WTC11 (cell line): ENCODE results near the gene NHLRC2. TPM values are rescaled to one million over a fixed set of nuclear protein-coding genes. Genes with fewer than 3 reads are reported as not detected.

Experiments used
- ATAC-seq: fragments of 200-7000 bp; cut with Tn5 transposase; 2 replicates; pipeline ENCODE4 v1.10.0; 2021; ENCODE audit warnings: mild to moderate bottlenecking, moderate library complexity
- CTCF ChIA-PET: fragments of 300-600 bp; sonication (Branson Sonifier 250); formaldehyde crosslinking; loops from one replicate; lab custom pipeline; 2021; ENCODE audit warnings: antibody characterized with exemption; lab: Charles Lee
- POLR2A ChIA-PET: fragments of 350-600 bp; sonication (Branson Sonifier 250); formaldehyde crosslinking; loops from one replicate; lab custom pipeline; 2021; ENCODE audit warnings: antibody characterized with exemption; lab: Charles Lee
- DNase-seq: peaks from one replicate; pipeline ENCODE4 v3.0.0; 2021; ENCODE audit warnings: low spot score
- H3K27ac Mint-ChIP-seq: 2 replicates; pipeline ENCODE4 v1.8.0; 2021; ENCODE audit warnings: mixed read lengths
- H3K27me3 Mint-ChIP-seq: 2 replicates; pipeline ENCODE4 v1.8.0; 2021; ENCODE audit warnings: low read depth, mild to moderate bottlenecking, moderate library complexity, mixed read lengths
- H3K36me3 Mint-ChIP-seq: 2 replicates; pipeline ENCODE4 v1.8.0; 2021; ENCODE audit warnings: mixed read lengths
- H3K4me1 Mint-ChIP-seq: 2 replicates; pipeline ENCODE4 v1.8.0; 2022; ENCODE audit warnings: mixed read lengths
- H3K4me3 Mint-ChIP-seq: 2 replicates; pipeline ENCODE4 v1.8.0; 2021; ENCODE audit warnings: mild to moderate bottlenecking, moderate library complexity, mixed read lengths
- H3K9me3 Mint-ChIP-seq: 2 replicates; pipeline ENCODE4 v1.8.0; 2021; ENCODE audit warnings: mixed read lengths
- GRHL2 ChIP-seq: fragments of 250-450 bp; sonication (Bioruptor Pico); IDR thresholded peaks from 2 replicates; pipeline ENCODE4 v1.8.0; 2022; ENCODE audit warnings: mild to moderate bottlenecking, moderate library complexity; ENCODE audit not compliant: insufficient replicate concordance, severe bottlenecking
- HMGA2 ChIP-seq: fragments of 250-450 bp; sonication (Bioruptor Pico); IDR thresholded peaks from 2 replicates; pipeline ENCODE4 v1.4.0; 2021; ENCODE audit warnings: mild to moderate bottlenecking, moderate library complexity
- KAT7 ChIP-seq: sonication (generic); formaldehyde crosslinking; IDR thresholded peaks from 2 replicates; pipeline ENCODE4 v1.8.1; 2023; ENCODE audit warnings: missing genetic modification reagents, mild to moderate bottlenecking, borderline replicate concordance
- NFYB ChIP-seq: sonication (generic); formaldehyde crosslinking; conservative IDR thresholded peaks from 2 replicates; pipeline ENCODE4 v1.8.0; 2022; ENCODE audit warnings: low read depth, missing genetic modification reagents
- RELA ChIP-seq: sonication (generic); formaldehyde crosslinking; IDR thresholded peaks from 2 replicates; pipeline ENCODE4 v1.8.1; 2022; ENCODE audit warnings: missing genetic modification reagents, mild to moderate bottlenecking, borderline replicate concordance
- SMAD4 ChIP-seq: sonication (generic); formaldehyde crosslinking; IDR thresholded peaks from 2 replicates; pipeline ENCODE4 v1.8.0; 2022; ENCODE audit warnings: mild to moderate bottlenecking, missing genetic modification reagents
- total RNA-seq: library from RNA; stranded (reverse); gene quantifications from 3 replicates; pipeline ENCODE4 v1.2.3, GENCODE V29; 2021
- TF ChIP-seq, protein P1 (sequence below): fragments of 250-450 bp; sonication (Bioruptor Pico); conservative IDR thresholded peaks from 2 replicates; pipeline ENCODE4 v1.9.0; 2021; ENCODE audit warnings: mild to moderate bottlenecking
- TF ChIP-seq, protein P2 (sequence below): fragments of 250-450 bp; sonication (Bioruptor Pico); IDR thresholded peaks from 2 replicates; pipeline ENCODE4 v2.1.2; 2022; ENCODE audit warnings: mild to moderate bottlenecking, moderate library complexity
- TF ChIP-seq, protein P3 (sequence below): sonication (generic); formaldehyde crosslinking; IDR thresholded peaks from 2 replicates; pipeline ENCODE4 v1.8.1; 2023; ENCODE audit warnings: mild to moderate bottlenecking, missing genetic modification reagents, moderate library complexity
- TF ChIP-seq, protein P4 (sequence below): sonication (generic); formaldehyde crosslinking; IDR thresholded peaks from 2 replicates; pipeline ENCODE4 v1.8.1; 2023; ENCODE audit warnings: mild to moderate bottlenecking, missing genetic modification reagents
- TF ChIP-seq, protein P5 (sequence below): sonication (generic); formaldehyde crosslinking; IDR thresholded peaks from 2 replicates; pipeline ENCODE4 v1.8.1; 2022; ENCODE audit warnings: low read depth, missing genetic modification reagents, borderline replicate concordance
- TF ChIP-seq, protein P6 (sequence below): sonication (generic); formaldehyde crosslinking; IDR thresholded peaks from 2 replicates; pipeline ENCODE4 v1.8.1; 2023; ENCODE audit warnings: mild to moderate bottlenecking, missing genetic modification reagents
- TF ChIP-seq, protein P7 (sequence below): sonication (generic); formaldehyde crosslinking; IDR thresholded peaks from 2 replicates; pipeline ENCODE4 v1.8.0; 2023; ENCODE audit warnings: missing genetic modification reagents
- TF ChIP-seq, protein P8 (sequence below): sonication (generic); formaldehyde crosslinking; IDR thresholded peaks from 2 replicates; pipeline ENCODE4 v1.8.1; 2023; ENCODE audit warnings: mild to moderate bottlenecking, missing genetic modification reagents, borderline replicate concordance
- TF ChIP-seq, protein P9 (sequence below): fragments of 250-450 bp; sonication (Bioruptor Pico); IDR thresholded peaks from 2 replicates; pipeline ENCODE4 v1.9.0; 2021; ENCODE audit warnings: moderate library complexity, mild to moderate bottlenecking, inconsistent platforms, borderline replicate concordance
- TF ChIP-seq, protein P10 (sequence below): sonication (generic); formaldehyde crosslinking; IDR thresholded peaks from 2 replicates; pipeline ENCODE4 v1.8.1; 2022; ENCODE audit warnings: missing genetic modification reagents, borderline replicate concordance
- TF ChIP-seq, protein P11 (sequence below): sonication (generic); formaldehyde crosslinking; IDR thresholded peaks from 2 replicates; pipeline ENCODE4 v1.8.1; 2022; ENCODE audit warnings: mild to moderate bottlenecking, missing genetic modification reagents, moderate library complexity, borderline replicate concordance

NHLRC2 gene
- total RNA-seq, 1 experiment from 2014 or later, result 37.9 TPM

DNA sequence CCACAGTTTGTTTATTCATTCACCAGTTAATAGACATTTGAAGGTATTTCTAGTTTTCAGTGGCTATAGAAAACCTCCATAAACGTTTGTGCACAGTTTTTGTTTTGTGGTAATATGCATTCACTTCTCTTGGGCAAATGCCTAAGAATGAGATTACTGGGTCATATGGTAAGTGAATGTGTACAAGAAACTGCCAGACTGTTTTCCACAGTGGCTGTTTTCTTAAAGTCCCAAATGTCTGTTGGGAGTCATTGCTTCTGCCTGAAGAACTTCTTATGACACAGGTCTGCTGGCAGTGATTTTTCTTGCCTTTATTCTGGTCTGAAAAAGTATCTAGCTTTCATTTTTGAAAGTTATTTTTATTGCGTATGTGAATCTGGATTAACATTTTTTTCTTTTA is 35.5 kb downstream of the NHLRC2 start (continued):
- TF ChIP-seq, protein P1, sequence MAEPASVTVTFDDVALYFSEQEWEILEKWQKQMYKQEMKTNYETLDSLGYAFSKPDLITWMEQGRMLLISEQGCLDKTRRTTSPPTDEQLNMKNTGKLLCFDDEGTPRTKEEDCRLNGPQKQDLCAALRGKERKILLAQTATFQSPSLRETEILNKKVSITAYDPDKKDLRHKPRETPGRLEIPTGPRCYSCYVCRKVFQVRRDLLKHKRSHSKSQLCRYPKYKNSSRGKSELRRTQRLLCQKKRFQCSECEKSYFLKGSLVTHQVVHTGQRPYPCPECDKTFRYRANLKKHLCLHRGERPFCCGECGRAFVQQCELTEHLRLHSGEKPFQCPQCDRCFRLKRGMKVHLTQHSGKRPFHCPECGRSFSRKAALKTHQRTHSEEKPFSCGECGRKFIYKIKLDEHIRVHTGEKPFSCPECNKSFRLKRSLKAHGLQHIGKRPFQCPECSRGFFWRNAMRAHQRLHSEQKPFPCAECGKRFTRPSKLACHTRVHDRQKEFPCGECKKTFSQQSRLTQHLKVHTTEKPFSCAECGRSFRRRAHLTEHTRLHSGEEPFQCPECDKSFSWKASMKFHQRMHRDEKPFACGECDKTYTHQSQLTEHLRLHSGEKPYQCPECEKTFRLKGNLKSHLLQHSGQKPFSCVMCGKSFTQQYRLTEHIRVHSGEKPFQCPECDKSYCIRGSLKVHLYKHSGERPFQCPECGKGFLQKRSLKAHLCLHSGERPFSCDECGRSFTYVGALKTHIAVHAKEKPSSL (CRISPR knock-in tag), result no peak
- TF ChIP-seq, all 79 proteins: peak for 0

DNA sequence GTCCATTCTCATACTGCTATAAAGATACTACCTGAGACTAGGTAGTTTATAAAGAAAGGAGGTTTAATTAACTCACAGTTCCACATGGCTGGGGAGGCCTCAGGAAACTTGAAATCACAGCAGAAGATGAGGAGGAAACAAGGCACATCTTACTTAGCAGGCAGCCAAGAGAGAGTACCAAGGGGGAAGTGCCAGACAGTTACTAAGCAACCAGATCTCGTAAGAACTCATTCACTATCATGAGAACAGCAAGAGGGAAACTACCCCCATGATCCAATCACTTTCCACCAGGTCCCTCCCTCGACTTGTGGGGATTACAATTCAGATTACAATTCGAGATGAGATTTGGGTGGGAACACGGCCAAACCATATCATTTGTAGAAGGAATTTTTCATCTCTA is 36.3 kb downstream of the NHLRC2 start:
- Mint-ChIP-seq H3K9me3 (peaks cover 8% of the 10 kb centered on the region), H3K36me3 (peaks cover 42% of the 10 kb centered on the region)
- POLR2A ChIA-PET, result no interaction called here
- TF ChIP-seq, protein P2, sequence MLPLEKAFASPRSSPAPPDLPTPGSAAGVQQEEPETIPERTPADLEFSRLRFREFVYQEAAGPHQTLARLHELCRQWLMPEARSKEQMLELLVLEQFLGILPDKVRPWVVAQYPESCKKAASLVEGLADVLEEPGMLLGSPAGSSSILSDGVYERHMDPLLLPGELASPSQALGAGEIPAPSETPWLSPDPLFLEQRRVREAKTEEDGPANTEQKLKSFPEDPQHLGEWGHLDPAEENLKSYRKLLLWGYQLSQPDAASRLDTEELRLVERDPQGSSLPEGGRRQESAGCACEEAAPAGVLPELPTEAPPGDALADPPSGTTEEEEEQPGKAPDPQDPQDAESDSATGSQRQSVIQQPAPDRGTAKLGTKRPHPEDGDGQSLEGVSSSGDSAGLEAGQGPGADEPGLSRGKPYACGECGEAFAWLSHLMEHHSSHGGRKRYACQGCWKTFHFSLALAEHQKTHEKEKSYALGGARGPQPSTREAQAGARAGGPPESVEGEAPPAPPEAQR (CRISPR knock-in tag), result no peak
- TF ChIP-seq, protein P3, sequence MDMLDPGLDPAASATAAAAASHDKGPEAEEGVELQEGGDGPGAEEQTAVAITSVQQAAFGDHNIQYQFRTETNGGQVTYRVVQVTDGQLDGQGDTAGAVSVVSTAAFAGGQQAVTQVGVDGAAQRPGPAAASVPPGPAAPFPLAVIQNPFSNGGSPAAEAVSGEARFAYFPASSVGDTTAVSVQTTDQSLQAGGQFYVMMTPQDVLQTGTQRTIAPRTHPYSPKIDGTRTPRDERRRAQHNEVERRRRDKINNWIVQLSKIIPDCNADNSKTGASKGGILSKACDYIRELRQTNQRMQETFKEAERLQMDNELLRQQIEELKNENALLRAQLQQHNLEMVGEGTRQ (CRISPR knock-in tag), result no peak
- TF ChIP-seq, protein P4, sequence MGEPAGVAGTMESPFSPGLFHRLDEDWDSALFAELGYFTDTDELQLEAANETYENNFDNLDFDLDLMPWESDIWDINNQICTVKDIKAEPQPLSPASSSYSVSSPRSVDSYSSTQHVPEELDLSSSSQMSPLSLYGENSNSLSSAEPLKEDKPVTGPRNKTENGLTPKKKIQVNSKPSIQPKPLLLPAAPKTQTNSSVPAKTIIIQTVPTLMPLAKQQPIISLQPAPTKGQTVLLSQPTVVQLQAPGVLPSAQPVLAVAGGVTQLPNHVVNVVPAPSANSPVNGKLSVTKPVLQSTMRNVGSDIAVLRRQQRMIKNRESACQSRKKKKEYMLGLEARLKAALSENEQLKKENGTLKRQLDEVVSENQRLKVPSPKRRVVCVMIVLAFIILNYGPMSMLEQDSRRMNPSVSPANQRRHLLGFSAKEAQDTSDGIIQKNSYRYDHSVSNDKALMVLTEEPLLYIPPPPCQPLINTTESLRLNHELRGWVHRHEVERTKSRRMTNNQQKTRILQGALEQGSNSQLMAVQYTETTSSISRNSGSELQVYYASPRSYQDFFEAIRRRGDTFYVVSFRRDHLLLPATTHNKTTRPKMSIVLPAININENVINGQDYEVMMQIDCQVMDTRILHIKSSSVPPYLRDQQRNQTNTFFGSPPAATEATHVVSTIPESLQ (CRISPR knock-in tag), result no peak
- TF ChIP-seq, protein P5, sequence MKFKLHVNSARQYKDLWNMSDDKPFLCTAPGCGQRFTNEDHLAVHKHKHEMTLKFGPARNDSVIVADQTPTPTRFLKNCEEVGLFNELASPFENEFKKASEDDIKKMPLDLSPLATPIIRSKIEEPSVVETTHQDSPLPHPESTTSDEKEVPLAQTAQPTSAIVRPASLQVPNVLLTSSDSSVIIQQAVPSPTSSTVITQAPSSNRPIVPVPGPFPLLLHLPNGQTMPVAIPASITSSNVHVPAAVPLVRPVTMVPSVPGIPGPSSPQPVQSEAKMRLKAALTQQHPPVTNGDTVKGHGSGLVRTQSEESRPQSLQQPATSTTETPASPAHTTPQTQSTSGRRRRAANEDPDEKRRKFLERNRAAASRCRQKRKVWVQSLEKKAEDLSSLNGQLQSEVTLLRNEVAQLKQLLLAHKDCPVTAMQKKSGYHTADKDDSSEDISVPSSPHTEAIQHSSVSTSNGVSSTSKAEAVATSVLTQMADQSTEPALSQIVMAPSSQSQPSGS (CRISPR knock-in tag), result no peak
- TF ChIP-seq, protein P6, sequence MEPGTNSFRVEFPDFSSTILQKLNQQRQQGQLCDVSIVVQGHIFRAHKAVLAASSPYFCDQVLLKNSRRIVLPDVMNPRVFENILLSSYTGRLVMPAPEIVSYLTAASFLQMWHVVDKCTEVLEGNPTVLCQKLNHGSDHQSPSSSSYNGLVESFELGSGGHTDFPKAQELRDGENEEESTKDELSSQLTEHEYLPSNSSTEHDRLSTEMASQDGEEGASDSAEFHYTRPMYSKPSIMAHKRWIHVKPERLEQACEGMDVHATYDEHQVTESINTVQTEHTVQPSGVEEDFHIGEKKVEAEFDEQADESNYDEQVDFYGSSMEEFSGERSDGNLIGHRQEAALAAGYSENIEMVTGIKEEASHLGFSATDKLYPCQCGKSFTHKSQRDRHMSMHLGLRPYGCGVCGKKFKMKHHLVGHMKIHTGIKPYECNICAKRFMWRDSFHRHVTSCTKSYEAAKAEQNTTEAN (CRISPR knock-in tag), result no peak
- TF ChIP-seq, protein P7, sequence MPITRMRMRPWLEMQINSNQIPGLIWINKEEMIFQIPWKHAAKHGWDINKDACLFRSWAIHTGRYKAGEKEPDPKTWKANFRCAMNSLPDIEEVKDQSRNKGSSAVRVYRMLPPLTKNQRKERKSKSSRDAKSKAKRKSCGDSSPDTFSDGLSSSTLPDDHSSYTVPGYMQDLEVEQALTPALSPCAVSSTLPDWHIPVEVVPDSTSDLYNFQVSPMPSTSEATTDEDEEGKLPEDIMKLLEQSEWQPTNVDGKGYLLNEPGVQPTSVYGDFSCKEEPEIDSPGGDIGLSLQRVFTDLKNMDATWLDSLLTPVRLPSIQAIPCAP (CRISPR knock-in tag), result no peak
- no peak for TF ChIP-seq KAT7
- TF ChIP-seq, protein P8, sequence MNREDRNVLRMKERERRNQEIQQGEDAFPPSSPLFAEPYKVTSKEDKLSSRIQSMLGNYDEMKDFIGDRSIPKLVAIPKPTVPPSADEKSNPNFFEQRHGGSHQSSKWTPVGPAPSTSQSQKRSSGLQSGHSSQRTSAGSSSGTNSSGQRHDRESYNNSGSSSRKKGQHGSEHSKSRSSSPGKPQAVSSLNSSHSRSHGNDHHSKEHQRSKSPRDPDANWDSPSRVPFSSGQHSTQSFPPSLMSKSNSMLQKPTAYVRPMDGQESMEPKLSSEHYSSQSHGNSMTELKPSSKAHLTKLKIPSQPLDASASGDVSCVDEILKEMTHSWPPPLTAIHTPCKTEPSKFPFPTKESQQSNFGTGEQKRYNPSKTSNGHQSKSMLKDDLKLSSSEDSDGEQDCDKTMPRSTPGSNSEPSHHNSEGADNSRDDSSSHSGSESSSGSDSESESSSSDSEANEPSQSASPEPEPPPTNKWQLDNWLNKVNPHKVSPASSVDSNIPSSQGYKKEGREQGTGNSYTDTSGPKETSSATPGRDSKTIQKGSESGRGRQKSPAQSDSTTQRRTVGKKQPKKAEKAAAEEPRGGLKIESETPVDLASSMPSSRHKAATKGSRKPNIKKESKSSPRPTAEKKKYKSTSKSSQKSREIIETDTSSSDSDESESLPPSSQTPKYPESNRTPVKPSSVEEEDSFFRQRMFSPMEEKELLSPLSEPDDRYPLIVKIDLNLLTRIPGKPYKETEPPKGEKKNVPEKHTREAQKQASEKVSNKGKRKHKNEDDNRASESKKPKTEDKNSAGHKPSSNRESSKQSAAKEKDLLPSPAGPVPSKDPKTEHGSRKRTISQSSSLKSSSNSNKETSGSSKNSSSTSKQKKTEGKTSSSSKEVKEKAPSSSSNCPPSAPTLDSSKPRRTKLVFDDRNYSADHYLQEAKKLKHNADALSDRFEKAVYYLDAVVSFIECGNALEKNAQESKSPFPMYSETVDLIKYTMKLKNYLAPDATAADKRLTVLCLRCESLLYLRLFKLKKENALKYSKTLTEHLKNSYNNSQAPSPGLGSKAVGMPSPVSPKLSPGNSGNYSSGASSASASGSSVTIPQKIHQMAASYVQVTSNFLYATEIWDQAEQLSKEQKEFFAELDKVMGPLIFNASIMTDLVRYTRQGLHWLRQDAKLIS, result no peak
- TF ChIP-seq SMAD4 (CRISPR knock-in tag), result no peak
- TF ChIP-seq, protein P9, sequence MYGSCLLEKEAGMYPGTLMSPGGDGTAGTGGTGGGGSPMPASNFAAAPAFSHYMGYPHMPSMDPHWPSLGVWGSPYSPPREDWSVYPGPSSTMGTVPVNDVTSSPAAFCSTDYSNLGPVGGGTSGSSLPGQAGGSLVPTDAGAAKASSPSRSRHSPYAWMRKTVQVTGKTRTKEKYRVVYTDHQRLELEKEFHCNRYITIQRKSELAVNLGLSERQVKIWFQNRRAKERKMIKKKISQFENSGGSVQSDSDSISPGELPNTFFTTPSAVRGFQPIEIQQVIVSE, result no peak
- no peak for TF ChIP-seq NFYB (CRISPR knock-in tag)
- no peak for TF ChIP-seq GRHL2 (CRISPR knock-in tag)
- TF ChIP-seq, protein P10, sequence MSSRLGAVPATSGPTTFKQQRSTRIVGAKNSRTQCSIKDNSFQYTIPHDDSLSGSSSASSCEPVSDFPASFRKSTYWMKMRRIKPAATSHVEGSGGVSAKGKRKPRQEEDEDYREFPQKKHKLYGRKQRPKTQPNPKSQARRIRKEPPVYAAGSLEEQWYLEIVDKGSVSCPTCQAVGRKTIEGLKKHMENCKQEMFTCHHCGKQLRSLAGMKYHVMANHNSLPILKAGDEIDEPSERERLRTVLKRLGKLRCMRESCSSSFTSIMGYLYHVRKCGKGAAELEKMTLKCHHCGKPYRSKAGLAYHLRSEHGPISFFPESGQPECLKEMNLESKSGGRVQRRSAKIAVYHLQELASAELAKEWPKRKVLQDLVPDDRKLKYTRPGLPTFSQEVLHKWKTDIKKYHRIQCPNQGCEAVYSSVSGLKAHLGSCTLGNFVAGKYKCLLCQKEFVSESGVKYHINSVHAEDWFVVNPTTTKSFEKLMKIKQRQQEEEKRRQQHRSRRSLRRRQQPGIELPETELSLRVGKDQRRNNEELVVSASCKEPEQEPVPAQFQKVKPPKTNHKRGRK, result no peak
- TF ChIP-seq RELA (CRISPR knock-in tag), result no peak
- TF ChIP-seq HMGA2 (CRISPR knock-in tag), result no peak
- TF ChIP-seq, protein P11, sequence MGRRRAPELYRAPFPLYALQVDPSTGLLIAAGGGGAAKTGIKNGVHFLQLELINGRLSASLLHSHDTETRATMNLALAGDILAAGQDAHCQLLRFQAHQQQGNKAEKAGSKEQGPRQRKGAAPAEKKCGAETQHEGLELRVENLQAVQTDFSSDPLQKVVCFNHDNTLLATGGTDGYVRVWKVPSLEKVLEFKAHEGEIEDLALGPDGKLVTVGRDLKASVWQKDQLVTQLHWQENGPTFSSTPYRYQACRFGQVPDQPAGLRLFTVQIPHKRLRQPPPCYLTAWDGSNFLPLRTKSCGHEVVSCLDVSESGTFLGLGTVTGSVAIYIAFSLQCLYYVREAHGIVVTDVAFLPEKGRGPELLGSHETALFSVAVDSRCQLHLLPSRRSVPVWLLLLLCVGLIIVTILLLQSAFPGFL (CRISPR knock-in tag), result no peak

More for the DNA sequence above, 36.3 kb downstream of the NHLRC2 start:
- no peak for ATAC-seq
- no peak for DNase-seq
- CTCF ChIA-PET, result no interaction called here
- Mint-ChIP-seq H3K4me3 (no peak overlapping the region), H3K27ac (no peak overlapping the region), H3K27me3 (no peaks in the 10 kb centered on the region), H3K4me1 (no peaks in the 10 kb centered on the region)
